8988T (cell line): ENCODE measurements around the gene TTC12.
"Not testable (repeated sequence)": the region's sequence is repeated elsewhere in the genome, so short reads cannot be mapped to it uniquely, and the experiment has no call there.

ENCODE experiments used
- DNase-seq: peaks from one replicate; pipeline ENCODE4 v3.0.0; 2011

Gene TTC12

DNA sequence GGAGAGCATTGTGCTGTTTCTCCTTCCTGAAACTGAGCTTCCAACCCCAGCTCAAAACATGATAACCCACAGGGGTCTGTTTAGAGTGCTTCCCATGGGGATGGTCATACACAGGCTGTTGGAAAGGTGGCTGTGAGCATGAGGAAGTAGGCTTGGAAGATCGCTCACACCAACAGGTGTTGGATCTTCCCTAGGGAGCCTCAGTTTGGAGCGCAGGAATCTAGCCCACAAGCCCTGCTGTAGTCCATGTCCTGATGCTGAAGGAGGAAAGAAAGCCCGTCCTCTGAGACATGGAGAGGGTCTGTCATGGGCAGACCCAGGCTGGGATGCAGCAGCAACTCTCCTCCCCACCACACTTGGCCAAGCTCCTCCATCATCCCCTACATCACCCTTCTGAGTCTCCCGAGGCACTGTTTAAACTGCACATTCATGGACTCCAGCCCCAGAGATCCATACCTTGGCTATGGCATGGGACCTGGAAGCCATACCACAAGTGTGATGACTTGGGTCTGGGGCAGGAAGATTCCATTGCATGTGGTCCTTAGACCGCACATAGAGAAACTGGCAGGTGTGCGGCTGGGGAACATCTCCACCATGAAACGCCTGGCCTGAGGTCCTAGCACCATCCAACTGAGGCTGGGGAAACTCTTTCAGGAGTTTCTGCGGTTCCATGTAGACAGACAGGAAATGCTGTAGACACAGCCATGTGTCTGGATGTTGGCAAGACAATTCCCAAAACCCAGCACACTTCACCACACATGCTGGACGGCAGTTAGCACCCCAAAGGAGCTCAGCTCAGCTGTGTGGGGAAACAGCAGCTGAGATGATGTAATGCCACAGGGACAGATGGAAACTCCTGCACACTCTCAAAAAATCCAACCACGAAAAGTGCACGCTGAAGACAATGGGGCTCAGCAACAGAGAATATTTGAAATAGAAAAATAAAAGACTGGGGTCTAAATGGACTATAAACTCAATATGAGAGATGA is 27.6 kb upstream of the TTC12 start:
- DNase-seq: no peak

DNA sequence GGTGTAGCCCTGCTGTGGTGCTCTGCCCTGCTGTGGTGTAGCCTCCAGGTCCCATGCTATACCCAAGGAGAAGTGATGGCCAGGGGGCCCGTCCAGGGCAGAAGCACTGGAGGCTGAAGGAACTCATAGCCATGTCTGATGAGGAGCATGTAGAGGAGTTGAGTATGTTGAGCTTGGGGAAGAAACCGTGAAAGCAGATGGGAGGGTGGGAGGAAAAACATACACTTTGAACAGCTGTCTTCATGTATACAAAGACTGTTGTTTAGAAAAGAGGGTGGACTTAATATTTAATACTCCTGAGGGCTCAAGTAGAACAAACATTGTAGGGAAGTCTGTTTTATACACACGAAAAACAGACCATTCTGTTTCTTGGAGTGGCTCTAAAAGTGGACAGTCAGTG is 26.6 kb upstream of the TTC12 start:
- no peak for DNase-seq

- DNase-seq: no peak
Measured at GRCh38 chr11:113288286-113288863, 26.0 kb upstream of the TTC12 start.

- DNase-seq: peak; percentile 69
Measured at GRCh38 chr11:113289431-113290187, 24.8 kb upstream of the TTC12 start.

DNA sequence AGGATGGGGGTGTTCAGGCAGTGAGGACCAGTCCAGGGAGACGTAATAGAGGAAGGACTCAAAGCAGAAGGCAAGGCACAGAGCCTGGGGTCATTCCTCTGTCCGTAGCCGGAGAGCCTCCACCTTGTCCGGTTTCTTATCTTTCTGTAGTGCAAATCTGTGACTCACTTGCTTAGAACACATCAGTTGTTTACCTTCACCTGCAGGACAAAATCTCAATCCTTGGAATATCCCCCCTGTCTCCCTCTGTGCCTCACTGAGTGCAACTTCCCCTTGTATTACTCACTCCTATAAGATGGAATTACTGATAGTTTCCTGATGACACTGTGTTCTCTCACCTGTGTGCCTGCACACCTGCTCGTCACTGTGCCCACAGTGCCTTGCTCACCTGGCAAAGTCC is 20.4 kb upstream of the TTC12 start:
- no peak for DNase-seq

- DNase-seq: no peak
Measured at GRCh38 chr11:113295993-113296392, 18.4 kb upstream of the TTC12 start.

GRCh38 chr11:113296447-113297205 is 17.8 kb upstream of the TTC12 start:
- DNase-seq: no peak

- DNase-seq: not testable (repeated sequence)
Measured at GRCh38 chr11:113298496-113298895, 15.9 kb upstream of the TTC12 start.

- no peak for DNase-seq
Measured at GRCh38 chr11:113304916-113305315, 9.5 kb upstream of the TTC12 start.

DNA sequence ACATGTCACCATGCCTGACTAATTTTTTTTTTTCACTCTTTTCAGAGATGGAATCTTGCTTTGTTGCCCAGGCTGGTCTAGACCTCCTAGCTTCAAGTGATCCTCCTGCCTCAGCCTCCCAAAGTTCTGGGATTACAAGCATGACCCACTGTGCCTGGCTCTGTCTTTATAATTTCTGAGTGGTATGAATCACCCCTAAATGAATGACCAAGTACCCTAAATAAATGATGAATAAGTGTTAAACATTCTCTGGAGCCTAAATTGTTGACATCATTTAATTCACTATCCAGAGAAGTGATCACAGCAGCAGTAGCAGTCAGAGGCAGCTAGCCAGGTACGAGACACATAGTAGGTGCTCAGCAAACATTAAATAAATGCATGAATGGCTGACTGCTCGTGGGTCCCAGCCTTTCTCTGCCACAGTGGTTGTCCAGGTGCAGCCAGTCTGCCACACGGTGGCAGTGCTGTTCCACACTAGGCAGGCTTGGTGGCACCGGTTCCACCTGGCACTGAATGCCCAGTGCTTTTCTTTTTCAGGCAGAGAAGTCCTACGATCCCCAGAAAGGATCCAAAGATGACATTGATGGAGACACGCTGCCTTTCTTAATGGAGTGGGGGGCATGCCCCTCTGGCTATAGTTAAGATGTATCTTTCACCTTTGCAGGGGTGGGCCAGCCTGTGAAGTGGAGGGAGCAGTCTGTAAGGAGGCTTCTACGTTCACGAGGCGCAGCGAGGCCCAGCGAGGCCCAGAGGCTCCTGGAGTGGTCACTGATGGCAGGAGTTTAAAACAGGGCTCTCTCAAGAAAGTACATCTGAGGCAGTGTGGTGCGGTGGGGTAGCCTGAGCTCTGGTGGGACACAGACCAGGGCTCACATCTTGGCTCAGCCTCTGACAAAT is 8.7 kb upstream of the TTC12 start:
- peak; percentile 62 for DNase-seq

GRCh38 chr11:113308601-113309000 is 5.8 kb upstream of the TTC12 start:
- no peak for DNase-seq

- DNase-seq: no peak
Measured at GRCh38 chr11:113311536-113311935, 2.8 kb upstream of the TTC12 start.

- no peak for DNase-seq
Measured at GRCh38 chr11:113313601-113314000, 782 bp upstream of the TTC12 start.

DNA sequence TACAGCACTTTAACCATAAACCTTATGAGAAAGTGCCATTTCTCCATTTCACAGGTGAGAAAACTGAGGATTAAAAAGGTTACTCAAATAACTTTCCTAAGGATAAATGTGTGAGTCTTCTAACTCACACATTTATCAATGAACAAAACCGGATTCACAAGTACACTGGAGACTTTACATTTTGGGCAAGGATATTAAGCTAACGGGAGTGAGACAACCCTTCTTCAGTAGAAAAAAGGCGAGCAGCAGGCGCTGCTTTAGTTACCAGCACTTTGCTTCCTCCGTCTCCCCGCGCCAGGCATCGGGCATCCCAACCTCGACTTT is 356 bp upstream of the TTC12 start:
- no peak for DNase-seq

- no peak for DNase-seq
Measured at GRCh38 chr11:113315811-113316210, 1.4 kb downstream of the TTC12 start.

GRCh38 chr11:113316256-113316655 is 1.9 kb downstream of the TTC12 start:
- DNase-seq: no peak

- no peak for DNase-seq
Measured at GRCh38 chr11:113317339-113317738, 3.0 kb downstream of the TTC12 start.

- no peak for DNase-seq
Measured at GRCh38 chr11:113319085-113319484, 4.7 kb downstream of the TTC12 start.

DNA sequence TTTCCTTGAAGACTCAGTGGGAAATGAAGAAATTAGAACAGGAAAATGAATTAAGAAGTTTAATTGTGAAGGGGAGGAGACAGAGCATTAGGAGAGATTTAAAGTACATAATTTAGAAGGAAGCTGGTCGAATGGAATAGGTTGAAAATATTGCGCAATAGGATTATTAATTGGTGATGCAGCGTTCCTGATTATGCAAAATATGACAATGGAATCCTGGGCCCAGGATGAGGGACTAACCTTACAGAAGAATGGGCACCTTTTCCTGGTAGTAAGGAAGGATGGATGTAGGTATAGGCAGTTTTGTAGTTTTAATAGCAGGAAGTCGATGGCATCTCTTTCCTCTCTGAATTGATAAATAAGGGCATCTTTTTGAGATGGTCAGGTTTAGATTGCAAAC is 7.8 kb downstream of the TTC12 start:
- DNase-seq: no peak

GRCh38 chr11:113324250-113324649 is 9.9 kb downstream of the TTC12 start:
- DNase-seq: no peak

DNA sequence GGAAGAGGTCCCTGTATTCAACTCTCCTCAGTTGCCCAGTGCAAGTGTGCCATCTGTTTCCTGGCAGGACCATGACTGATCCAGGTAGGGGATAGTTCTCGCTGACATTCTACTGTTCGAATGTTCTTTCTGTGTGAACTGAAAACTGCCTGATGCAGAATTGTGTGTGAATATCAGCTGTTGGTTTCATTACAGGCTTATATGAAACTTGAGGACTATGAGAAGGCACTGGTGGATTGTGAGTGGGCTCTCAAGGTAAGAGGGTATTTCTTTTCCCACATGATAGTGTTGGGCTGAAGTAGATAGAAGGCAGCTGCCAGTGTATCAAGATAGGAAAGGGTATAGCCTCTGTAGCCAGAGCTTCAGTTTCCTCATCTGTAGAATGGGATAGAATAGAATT is 15.3 kb downstream of the TTC12 start:
- DNase-seq: no peak

GRCh38 chr11:113331441-113331840 is 17.1 kb downstream of the TTC12 start:
- no peak for DNase-seq
